Lung (tissue), 12 donors: ENCODE results near the gene GDF11. TPM values are rescaled to one million over a fixed set of nuclear protein-coding genes. Genes with fewer than 3 reads are reported as not detected.

Experiments used
- ATAC-seq: fragments of 200-7000 bp; cut with Tn5 transposase; one replicate; pipeline ENCODE4 v1.9.1; 2020; ENCODE audit warnings: moderate number of reproducible peaks; ENCODE audit not compliant: insufficient read depth, low FRiP score
- DNase-seq, 3 donors: peaks; one replicate each; pipeline ENCODE4 v3.0.0-alpha.2; 2013 to 2017
- H3K27ac ChIP-seq, 2 donors: one replicate each; pipeline ENCODE4 v1.5.1; 2013; ENCODE audit warnings: mild to moderate bottlenecking in 2 of 2, moderate library complexity in 2 of 2, control low read depth in 1 of 2, inconsistent platforms in 1 of 2, low read depth in 1 of 2, low read length in 1 of 2
- H3K27me3 ChIP-seq, 3 donors: one replicate each; pipeline ENCODE4 v1.5.1; 2013; ENCODE audit warnings: low read length in 2 of 3; ENCODE audit not compliant: control insufficient read depth in 3 of 3, insufficient read depth in 3 of 3
- H3K36me3 ChIP-seq, 4 donors: one replicate each; pipeline ENCODE4 v1.5.1; 2013; ENCODE audit warnings: low read length in 4 of 4, mild to moderate bottlenecking in 1 of 4, moderate library complexity in 1 of 4; ENCODE audit not compliant: control insufficient read depth in 4 of 4, insufficient read depth in 4 of 4
- H3K4me1 ChIP-seq, 5 donors: one replicate each; pipeline ENCODE4 v1.5.1; 2013; ENCODE audit warnings: low read length in 5 of 5, mild to moderate bottlenecking in 2 of 5, moderate library complexity in 1 of 5; ENCODE audit not compliant: control insufficient read depth in 5 of 5, insufficient read depth in 5 of 5
- H3K4me3 ChIP-seq: one replicate; pipeline ENCODE4 v1.5.1; 2013; ENCODE audit warnings: mild to moderate bottlenecking, control low read depth, moderate library complexity
- H3K9ac ChIP-seq, 2 donors: one replicate each; pipeline ENCODE4 v1.5.1; 2013; ENCODE audit warnings: low read length in 2 of 2, control low read depth in 1 of 2; ENCODE audit not compliant: insufficient read depth in 1 of 2
- H3K9me3 ChIP-seq, 4 donors: one replicate each; pipeline ENCODE4 v1.5.1; 2013; ENCODE audit warnings: low read length in 3 of 4, mild to moderate bottlenecking in 1 of 4, moderate library complexity in 1 of 4; ENCODE audit not compliant: control insufficient read depth in 4 of 4, insufficient read depth in 3 of 4
- WGBS, 2 donors: extraction: QIAGEN DNeasy Blood & Tissue Kit; methylation state at CpG; one replicate each; pipeline ENCODE4 v1.1.7; 2013; 5-methylcytosine and 5-hydroxymethylcytosine counted together
- polyA plus RNA-seq, 2 donors: library from polyadenylated mRNA; stranded (reverse); fragments of 200-250 nt; gene quantifications; one replicate each; pipeline ENCODE4 v1.2.1, GENCODE V29; 2013
- total RNA-seq, 2 donors: library from RNA; depleted of rRNA in 1 of 2; stranded (reverse); fragments of >200 nt in 1 of 2; gene quantifications; one replicate each; pipeline ENCODE4 v1.2.1, GENCODE V29; 2014 to 2021
- TF ChIP-seq, protein P1 (sequence below): IDR thresholded peaks from 2 replicates; pipeline ENCODE4 v1.5.1; 2012; ENCODE audit warnings: mild to moderate bottlenecking; ENCODE audit errors: control extremely low read depth, extremely low read depth
- donor health status: control.
- donor health status: control.
- donor health status: Bipolar disorder and iron deficiency.
- donor health status: healthy.
- donor health status: DM: yes; HTN: yes; CAD: no.

Gene GDF11
- total and polyA plus RNA-seq, 4 donors = 0.93 to 8.3 (median 3.2) TPM

DNA sequence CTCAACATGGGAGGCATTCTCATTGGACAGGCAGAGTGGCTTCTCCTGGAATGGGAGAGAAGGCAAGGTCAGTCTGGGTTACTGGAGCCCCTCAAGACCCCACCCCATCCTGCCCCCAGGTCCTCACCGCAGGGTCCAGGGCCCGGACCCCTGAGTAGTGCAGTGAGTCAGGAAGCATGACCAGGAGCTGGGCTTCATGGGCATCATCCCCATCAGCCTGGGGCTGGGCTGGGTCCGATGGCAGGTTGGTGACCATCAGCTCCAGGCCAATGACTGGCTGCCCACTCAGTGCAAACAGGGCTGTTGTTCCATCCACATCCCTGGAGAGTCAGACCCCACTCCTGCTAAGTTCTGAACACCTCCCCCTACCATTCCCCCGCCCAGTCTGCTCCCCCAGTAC, 48.3 kb upstream of the GDF11 start:
- no peak overlapping the region for H3K27ac ChIP-seq
- WGBS, 2 donors = 95% methylated on average over 4 of the region's 4 CpGs
- no peak overlapping the region for H3K9ac ChIP-seq
- no peaks in the 10 kb centered on the region for H3K9me3 ChIP-seq
- H3K4me1 ChIP-seq = no peaks in the 10 kb centered on the region
- H3K36me3 ChIP-seq = peaks cover 0 to 1% (median 0%) of the 10 kb centered on the region in 4 donors
- TF ChIP-seq, protein P1, sequence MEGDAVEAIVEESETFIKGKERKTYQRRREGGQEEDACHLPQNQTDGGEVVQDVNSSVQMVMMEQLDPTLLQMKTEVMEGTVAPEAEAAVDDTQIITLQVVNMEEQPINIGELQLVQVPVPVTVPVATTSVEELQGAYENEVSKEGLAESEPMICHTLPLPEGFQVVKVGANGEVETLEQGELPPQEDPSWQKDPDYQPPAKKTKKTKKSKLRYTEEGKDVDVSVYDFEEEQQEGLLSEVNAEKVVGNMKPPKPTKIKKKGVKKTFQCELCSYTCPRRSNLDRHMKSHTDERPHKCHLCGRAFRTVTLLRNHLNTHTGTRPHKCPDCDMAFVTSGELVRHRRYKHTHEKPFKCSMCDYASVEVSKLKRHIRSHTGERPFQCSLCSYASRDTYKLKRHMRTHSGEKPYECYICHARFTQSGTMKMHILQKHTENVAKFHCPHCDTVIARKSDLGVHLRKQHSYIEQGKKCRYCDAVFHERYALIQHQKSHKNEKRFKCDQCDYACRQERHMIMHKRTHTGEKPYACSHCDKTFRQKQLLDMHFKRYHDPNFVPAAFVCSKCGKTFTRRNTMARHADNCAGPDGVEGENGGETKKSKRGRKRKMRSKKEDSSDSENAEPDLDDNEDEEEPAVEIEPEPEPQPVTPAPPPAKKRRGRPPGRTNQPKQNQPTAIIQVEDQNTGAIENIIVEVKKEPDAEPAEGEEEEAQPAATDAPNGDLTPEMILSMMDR = no peak
- DNase-seq (no peak), ATAC-seq (no peak)
- no peaks in the 10 kb centered on the region for H3K27me3 ChIP-seq
- H3K4me3 ChIP-seq = no peak overlapping the region

DNA sequence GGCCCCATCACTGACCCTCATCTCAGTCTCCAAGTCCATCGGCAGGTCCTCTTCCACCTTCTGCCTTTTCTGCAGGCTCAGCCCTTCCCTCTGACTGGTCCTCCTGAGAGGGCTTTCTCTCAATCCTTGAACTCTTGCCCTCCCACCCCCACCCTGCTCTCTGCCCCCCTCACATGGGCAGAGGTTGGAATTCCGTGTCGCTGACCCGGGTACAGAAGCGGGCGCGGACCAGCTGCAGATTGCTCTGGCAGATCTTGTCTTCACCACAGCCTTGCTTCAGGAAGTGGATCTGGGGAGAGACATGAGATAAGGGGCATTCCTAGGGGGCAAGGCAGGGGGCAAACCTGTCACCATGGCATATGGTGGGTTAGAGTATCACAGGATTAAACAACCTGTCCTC, 47.6 kb upstream of the GDF11 start:
- H3K9me3 ChIP-seq = no peaks in the 10 kb centered on the region
- WGBS, 2 donors = 77 to 85% methylated on average over 7 of the region's 7 CpGs
- no peak overlapping the region for H3K4me3 ChIP-seq
- TF ChIP-seq, protein P1 = no peak
- no peaks in the 10 kb centered on the region for H3K4me1 ChIP-seq
- peaks cover 0 to 1% (median 0%) of the 10 kb centered on the region in 4 donors for H3K36me3 ChIP-seq
- no peak overlapping the region for H3K9ac ChIP-seq
- ATAC-seq (no peak), DNase-seq (no peak)
- H3K27ac ChIP-seq = no peak overlapping the region
- no peaks in the 10 kb centered on the region for H3K27me3 ChIP-seq

DNA sequence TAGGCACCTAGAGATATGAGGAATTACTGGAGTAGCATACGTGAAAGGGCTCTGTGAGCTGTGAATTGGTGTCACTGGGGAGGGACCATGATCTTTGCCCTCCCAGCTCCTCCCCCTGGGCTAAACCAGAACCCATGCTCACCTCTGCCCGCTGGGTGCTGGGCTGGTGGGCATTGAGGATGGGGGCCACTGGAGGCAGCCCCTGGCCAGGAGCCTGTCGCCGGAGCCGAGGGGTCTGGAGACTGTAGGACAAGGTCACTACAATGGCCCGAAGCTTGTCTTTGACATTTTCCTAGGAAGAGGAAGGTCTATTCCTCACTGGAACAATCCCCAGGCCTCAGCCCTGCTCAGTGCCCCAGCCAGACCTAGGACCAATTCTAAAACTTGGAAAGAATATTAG, 46.8 kb upstream of the GDF11 start:
- DNase-seq (no peak), ATAC-seq (no peak)
- Histone ChIP-seq H3K27ac (no peak overlapping the region), H3K4me1 (no peaks in the 10 kb centered on the region), H3K4me3 (no peak overlapping the region), H3K9ac (no peak overlapping the region), H3K9me3 (no peaks in the 10 kb centered on the region), H3K27me3 (no peaks in the 10 kb centered on the region), H3K36me3 (peaks cover 0 to 1% (median 0%) of the 10 kb centered on the region in 4 donors)
- TF ChIP-seq, protein P1 = no peak
- WGBS, 2 donors = 94 to 95% methylated on average over 6 of the region's 6 CpGs

DNA sequence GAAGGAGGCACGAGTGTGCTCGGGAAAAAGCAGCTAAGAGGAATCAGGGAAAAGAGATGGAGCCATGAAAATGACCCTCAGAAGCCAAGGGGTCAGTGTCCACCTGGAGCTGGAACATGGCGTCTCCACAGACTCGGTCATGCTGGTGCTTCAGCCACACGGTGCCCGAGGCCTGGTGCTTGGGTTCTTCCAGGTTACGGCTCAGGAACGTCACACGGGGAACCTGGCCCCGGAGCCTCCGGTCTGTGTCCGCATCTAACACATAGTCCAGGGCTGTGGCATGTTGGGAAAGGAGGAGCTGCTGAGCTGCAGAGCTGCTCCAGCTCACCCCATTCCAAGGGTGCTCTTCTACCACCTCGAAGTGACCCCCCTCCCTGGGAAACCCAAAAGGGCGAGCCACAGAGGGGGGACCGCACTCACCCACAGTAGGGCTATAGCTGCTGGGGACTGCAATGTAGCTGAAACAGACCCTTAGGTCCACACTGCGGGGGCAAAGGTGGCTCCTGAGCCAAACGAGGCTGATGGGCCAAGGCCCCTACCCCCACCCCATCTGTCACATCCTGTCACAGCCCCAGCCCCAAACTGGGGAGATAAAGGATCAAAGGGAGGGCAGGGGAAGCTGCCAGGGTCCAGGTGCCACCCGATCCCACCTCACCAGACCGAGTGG, 46.0 kb upstream of the GDF11 start:
- H3K27ac ChIP-seq = no peak overlapping the region
- ATAC-seq = no peak
- no peaks in the 10 kb centered on the region for H3K4me1 ChIP-seq
- no peak overlapping the region for H3K4me3 ChIP-seq
- no peak overlapping the region for H3K9ac ChIP-seq
- TF ChIP-seq, protein P1 = no peak
- H3K27me3 ChIP-seq = no peaks in the 10 kb centered on the region
- peaks cover 0 to 1% (median 0%) of the 10 kb centered on the region in 4 donors for H3K36me3 ChIP-seq
- no peak for DNase-seq
- 85 to 87% methylated on average over 19 of the region's 19 CpGs for WGBS, 2 donors
- H3K9me3 ChIP-seq = no peaks in the 10 kb centered on the region
